Measurements from ENCODE around the gene KPNB1.

KPNB1 gene

DNA sequence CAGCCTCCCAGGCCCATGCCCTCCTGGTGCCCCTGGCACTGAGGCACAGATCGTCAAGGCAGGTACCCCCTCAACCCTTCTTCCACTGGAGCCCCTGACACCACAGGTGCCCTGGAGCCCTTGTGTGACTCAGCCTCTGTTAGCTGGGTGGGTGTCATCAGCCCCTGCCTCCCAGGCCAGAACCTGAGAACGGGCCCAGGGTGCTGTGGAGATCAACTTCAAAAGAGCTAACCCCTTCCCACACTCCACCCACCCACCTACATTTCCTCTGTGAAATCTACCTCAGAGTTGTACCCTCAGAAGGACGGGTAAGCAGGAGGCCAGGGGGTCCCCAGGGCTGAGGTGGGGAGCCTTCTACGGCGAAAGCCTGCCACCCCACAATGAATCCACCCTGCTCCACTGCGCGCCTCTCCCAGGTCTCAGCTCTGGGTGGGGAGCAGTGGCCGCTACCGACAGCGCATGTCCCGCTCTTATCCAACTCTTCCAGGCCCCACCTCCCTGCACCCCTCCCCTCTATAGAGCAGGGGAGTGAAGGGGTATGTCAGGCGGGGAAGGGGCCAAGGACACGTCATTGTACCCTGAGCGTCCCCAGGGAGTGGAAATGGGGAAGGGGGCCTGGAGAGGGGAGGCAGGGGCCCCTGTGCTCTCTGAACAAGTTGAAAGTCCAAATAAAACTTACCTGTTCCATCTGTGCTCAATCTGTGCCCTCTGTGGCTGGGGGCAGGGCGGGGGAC is 61.8 kb downstream of the KPNB1 start:
- no peak for DNase-seq (ENCODE audit: low read depth)

- DNase-seq (ENCODE audit: low read depth) = no peak
Measured at GRCh38 chr17:47712330-47713023, 62.8 kb downstream of the KPNB1 start.

DNA sequence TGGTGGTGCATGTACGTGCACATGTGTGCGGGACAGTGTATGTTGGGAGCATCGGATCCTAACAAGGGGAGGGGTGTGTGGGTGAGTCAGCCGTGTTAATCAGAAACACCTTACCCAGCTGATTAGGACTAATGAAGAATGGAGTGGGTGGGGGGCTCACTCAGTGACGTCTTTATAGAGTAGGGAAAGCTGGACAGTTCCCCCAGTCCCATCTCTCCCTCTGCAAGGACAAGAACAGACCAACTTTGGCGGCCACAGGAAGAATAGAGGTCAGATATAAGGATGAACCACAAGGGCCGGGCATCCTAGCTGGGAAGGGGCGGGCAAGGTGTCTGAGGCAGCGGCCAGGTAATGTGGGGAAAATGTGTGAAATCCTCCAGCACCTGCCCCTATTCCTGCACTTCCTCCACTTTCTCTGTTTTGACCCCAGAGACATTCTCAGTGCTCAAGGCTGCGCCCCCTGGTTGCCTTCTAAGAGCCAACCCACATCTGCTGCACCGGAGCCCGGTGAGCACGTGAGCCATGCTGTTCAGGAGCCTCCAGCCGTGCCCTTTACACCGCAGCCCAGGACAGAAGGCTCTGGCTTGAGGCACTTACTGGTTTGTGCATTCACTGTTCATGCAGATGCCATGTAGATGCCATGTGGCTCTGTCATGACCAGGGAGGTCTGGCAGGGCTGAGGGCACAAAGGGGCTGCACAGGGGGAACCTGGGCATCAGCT is 64.4 kb downstream of the KPNB1 start:
- no peak for DNase-seq (ENCODE audit: low read depth)

DNA sequence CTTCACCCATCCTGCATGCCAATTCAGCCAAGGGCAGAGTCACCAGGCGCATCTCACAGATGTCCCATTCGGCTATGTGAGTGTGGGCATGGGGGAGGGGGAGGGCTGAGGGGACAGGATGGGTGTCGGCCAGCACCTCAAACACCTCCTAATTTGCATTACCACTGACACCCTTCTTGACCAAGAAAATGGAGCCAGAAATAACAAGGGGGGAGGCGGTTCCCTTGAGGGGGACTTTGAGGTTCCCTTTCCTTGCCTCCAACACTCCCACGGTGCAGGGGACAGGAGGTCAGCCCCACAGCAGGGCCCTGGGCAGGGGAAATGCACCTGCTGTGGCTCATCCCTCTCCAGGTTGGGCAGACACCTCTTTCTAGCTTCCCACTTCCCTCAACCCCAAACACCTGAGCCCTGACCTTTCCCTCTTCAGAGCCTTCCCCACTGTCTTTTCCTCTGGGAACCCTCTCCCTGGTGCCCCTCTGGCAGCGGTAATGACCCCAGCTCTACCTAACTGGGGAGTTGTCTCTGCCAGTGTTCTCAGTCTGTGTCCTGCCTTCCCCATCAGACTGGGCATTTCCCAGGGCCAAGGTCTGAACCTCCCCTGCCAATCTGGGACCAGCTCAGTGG is 65.2 kb downstream of the KPNB1 start:
- no peak for DNase-seq (ENCODE audit: low read depth)

DNA sequence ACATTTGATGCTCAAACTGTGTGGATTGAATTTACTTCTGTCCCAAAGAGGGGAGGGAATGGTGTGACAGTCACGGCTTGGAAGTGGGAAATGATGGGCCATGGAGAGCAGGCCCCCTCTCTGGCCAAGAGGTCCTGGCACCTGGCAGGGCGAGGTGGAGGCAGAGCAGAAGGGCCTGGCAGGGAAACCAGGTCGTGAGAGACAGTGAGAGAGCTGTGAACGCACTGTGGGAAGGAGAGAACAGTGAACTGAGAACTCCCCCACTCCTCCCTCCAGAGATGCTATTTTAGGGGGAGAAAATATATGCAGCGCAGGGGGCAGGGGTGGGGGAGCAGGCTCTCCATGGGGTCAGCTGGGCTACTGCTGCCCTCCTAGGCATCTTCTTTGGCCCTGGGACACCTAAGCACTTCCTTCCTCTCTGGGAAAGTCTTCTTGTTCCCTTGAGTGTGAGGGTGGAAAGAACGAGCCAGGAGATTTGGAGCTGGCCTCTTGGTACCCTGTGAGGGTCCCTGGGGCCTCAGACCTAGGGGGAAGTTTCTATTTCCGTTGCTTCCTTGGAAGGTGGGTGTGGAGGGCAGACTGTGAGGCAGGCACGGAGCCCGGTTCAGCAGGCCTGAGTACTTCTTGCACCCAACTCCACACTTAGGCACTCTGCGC is 66.1 kb downstream of the KPNB1 start:
- DNase-seq (ENCODE audit: low read depth) = no peak

DNA sequence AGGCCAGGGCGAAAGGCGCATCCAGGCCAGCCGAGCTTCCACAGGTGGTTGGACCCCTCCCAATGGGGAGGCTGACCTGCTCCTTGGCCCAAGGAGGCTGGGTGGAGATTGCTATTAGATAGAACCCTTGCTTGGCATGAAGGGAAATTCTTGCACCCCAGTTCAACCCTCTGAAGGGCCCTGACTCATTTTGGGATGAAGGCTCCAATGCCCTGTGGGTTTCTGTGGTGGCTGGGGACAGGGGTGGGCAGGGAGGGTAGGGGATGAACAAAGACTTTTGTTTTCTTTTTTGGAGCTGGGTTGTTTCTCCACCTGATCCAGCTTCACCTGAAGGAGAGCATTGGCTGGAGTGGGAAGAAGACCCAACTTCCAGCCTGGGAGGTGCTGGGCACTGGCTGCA is 66.7 kb downstream of the KPNB1 start:
- DNase-seq (ENCODE audit: low read depth) = no peak

GRCh38 chr17:47717261-47717697 is 67.6 kb downstream of the KPNB1 start:
- no peak for DNase-seq (ENCODE audit: low read depth)

DNA sequence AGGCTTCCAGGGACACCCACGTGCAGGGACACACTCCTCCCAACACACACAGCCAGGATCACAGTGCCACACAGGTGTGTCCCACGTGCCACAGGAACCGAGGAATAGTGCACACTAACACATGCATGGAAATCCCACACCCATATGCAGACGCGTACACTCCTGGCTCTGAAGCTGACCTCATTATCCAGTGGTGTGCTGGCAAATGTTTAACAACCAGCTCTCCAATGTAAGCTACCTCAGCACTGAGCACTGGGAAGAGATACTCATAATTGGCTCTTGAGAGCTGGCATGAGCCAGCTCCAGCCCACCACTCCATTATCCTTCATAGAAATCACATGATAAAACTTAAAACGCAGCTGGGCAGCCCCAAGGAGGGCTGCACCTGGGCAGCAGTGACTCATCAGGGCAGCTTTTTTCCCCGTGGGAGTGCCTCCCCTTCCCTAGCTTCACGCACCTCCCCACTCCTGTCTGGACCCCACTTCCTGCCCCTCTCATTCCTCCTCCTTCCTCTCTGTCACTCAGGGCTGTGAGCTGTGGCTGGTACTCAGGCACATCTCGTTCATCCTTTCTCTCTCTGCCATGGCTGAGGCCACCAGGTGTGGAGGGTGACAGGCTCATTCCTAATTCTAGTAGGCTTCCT is 68.4 kb downstream of the KPNB1 start:
- no peak for DNase-seq (ENCODE audit: low read depth)

DNA sequence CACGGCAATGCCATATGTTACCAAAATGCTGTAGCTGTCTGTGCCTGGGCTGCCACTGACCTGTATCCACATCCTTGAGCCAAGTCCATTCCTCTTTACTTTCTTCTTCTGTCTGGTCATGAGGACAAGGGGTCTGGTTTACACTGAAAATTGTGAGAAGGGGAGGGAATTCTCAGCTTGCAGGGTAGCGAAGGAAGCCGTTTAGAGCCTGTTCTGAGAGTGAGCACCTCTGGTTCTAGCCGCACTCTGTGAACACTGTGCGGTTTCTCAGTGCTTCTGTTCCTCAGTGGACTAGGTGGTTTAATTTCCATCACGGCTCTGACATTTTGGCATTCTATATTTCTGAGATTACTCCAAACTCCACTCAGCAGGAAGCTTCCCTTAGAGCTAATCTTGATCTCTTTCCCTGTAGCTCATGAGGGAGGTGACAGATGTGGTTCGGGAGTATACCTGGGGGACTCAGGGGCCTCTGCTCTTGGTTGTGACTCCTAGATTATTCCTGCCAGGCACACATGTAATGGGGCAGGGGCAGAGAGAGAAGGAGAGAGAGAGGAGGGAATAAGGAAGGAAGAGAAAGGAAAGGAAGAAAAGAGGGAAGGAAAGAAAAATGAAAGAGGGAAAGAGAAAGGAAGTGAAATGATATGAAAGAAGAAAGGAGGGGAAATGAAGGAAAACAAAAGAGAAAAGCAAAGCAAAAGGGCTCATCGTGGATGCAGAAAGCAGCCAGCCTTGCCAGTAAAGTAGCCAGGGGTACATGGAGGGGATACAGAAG is 69.1 kb downstream of the KPNB1 start:
- no peak for DNase-seq (ENCODE audit: low read depth)

GRCh38 chr17:47719411-47720152 is 69.9 kb downstream of the KPNB1 start:
- no peak for DNase-seq (ENCODE audit: low read depth)

DNA sequence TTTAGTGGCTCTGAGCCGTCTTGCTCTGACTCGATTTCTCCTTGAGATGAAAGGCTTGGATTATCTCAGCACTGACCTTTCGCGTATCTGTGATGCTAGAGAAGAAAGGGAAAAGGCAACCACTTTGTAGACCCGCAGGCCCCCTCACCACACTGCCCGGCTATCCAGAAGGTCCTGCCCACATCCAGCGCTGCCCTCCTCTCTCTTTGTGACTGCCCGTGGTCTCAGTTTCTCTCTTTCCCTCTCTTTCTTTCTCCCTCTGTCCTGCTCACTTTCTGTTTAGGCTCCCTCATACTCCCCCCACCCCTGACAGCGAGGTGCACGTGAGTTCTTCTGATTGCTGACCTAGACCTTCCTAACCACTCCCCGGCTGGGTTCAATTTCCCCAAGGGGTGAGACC is 70.5 kb downstream of the KPNB1 start:
- no peak for DNase-seq (ENCODE audit: low read depth)

- DNase-seq (ENCODE audit: low read depth) = peak; percentile 49
Measured at GRCh38 chr17:47720754-47721533, 71.2 kb downstream of the KPNB1 start.

DNA sequence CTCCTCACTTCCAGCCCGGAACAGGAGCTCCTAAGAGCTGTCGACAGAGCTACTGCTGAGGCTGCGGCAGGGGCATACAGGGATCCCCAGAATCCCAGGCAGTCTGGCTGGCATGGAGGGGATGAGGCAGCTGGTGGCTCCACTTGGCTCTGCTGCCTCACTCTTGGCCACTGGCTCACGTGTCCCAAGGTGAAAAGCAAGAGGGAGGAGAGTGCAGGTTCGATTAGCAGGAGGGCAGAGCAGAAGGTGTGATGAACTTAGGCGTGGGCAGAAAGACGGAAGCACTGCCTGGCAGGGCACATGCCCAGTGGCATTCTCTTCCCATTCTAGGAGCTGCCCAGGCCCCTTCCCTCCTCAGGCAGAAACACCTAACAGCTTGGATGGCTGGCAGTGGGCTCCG is 72.0 kb downstream of the KPNB1 start:
- DNase-seq (ENCODE audit: low read depth) = no peak

DNA sequence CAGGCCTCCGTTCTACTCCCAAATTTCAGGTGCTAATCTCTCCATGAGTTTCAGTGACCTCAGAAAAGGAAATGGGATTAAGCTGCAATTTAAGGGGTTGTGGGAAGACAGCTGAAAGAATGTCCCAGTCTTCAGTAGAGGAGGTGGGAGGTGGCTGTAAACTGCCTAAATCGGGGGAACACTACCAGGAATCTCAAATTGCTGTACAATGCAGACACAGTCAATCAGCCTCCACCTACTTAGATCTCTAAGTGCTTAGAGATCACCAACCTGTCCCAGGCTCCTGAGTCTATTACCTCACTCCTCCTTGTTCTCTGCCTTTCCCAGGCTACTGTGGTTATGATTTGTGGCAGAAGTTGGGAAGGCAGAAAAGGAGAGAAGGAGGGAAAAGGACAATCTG is 75.0 kb downstream of the KPNB1 start:
- DNase-seq (ENCODE audit: low read depth) = no peak

GRCh38 chr17:47725446-47726111 is 75.9 kb downstream of the KPNB1 start:
- no peak for DNase-seq (ENCODE audit: low read depth)

DNA sequence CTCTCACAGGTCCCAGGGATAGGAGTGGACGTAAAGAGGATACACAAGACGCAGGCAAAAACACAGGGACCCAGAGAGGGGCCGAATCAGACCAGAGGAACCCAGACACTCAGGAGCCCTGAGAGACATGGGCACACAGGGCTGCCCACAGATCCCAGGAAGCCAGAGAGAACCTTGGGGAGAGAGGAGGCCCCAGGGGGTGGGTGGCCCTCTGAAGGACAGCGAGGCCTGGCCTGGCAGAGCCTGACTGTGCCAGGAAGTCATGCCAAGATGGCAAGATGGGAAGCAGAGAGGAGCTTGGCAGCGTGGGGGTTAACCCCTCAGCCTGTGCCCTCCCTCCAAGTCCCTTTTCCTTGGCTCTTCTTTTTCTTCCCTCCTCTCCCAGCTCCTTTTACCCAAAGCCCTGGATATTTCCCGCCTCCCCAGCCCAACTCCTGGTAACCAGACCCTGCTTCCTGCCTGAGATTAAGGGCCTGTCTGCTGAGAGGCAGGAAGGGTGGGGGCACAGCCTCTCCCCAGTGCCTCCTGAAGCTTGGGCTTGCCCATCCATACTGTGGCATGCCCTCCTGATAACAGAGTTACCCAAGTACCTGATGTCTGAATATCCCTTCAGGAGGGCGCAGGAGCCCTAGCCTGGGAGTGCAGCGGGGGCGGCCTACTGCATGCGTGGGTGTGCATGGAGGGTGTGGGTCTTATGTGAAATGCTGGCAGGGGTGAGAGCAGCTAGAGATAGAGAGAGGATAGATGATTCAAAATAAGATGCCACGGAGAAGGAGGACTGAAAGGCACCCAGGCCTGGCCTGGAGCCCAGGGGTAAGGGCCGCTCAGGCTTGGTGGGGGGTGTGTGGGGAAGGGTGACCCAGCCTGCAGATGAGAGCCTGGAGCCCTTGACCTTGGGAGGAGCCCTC is 77.3 kb downstream of the KPNB1 start:
- no peak for DNase-seq (ENCODE audit: low read depth)

DNA sequence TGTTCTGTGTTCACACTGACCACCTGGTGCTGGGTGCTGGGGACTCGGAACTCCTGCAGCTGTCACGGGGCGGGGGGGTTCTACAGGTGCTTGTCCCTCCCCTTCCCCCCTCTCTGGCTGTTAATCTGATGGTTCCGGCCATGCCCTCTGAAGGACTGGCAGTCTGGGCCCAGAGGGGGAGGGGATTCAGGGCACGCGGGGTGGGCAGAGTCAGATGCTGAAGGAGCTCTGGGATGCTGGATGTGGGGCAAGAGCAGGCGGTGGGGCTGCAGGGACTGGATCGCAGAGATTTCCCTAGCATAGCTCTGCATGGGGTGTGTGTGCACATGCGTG is 78.0 kb downstream of the KPNB1 start:
- DNase-seq (ENCODE audit: low read depth) = no peak

All from T-helper 22 cell (primary cell).